WTC11 (cell line): ENCODE results near the gene CHRNA4. TPM values are rescaled to one million over a fixed set of nuclear protein-coding genes. Genes with fewer than 3 reads are reported as not detected.

Experiments used
- ATAC-seq: fragments of 200-7000 bp; cut with Tn5 transposase; 2 replicates; pipeline ENCODE4 v1.10.0; 2021; ENCODE audit warnings: mild to moderate bottlenecking, moderate library complexity
- CTCF ChIA-PET: fragments of 300-600 bp; sonication (Branson Sonifier 250); formaldehyde crosslinking; loops from one replicate; lab custom pipeline; 2021; ENCODE audit warnings: antibody characterized with exemption; lab: Charles Lee
- POLR2A ChIA-PET: fragments of 350-600 bp; sonication (Branson Sonifier 250); formaldehyde crosslinking; loops from one replicate; lab custom pipeline; 2021; ENCODE audit warnings: antibody characterized with exemption; lab: Charles Lee
- DNase-seq: peaks from one replicate; pipeline ENCODE4 v3.0.0; 2021; ENCODE audit warnings: low spot score
- H3K27ac Mint-ChIP-seq: 2 replicates; pipeline ENCODE4 v1.8.0; 2021; ENCODE audit warnings: mixed read lengths
- H3K27me3 Mint-ChIP-seq: 2 replicates; pipeline ENCODE4 v1.8.0; 2021; ENCODE audit warnings: low read depth, mild to moderate bottlenecking, moderate library complexity, mixed read lengths
- H3K36me3 Mint-ChIP-seq: 2 replicates; pipeline ENCODE4 v1.8.0; 2021; ENCODE audit warnings: mixed read lengths
- H3K4me1 Mint-ChIP-seq: 2 replicates; pipeline ENCODE4 v1.8.0; 2022; ENCODE audit warnings: mixed read lengths
- H3K4me3 Mint-ChIP-seq: 2 replicates; pipeline ENCODE4 v1.8.0; 2021; ENCODE audit warnings: mild to moderate bottlenecking, moderate library complexity, mixed read lengths
- H3K9me3 Mint-ChIP-seq: 2 replicates; pipeline ENCODE4 v1.8.0; 2021; ENCODE audit warnings: mixed read lengths
- ATF2 ChIP-seq: sonication (generic); formaldehyde crosslinking; IDR thresholded peaks from 2 replicates; pipeline ENCODE4 v1.8.1; 2022; ENCODE audit warnings: low read depth, missing genetic modification reagents, borderline replicate concordance
- CREM ChIP-seq: sonication (generic); formaldehyde crosslinking; IDR thresholded peaks from 2 replicates; pipeline ENCODE4 v1.8.1; 2022; ENCODE audit warnings: mild to moderate bottlenecking, missing genetic modification reagents, moderate library complexity
- ERG ChIP-seq: fragments of 250-450 bp; sonication (Bioruptor Pico); IDR thresholded peaks from 2 replicates; pipeline ENCODE4 v1.8.0; 2021; ENCODE audit warnings: mild to moderate bottlenecking
- FOXJ3 ChIP-seq: sonication (generic); formaldehyde crosslinking; IDR thresholded peaks from 2 replicates; pipeline ENCODE4 v1.9.0; 2021; ENCODE audit warnings: missing genetic modification reagents, mild to moderate bottlenecking, borderline replicate concordance
- HMGXB4 ChIP-seq: sonication (generic); formaldehyde crosslinking; IDR thresholded peaks from 2 replicates; pipeline ENCODE4 v1.8.1; 2023; ENCODE audit warnings: mild to moderate bottlenecking, moderate library complexity, missing genetic modification reagents
- IRF1 ChIP-seq: sonication (generic); formaldehyde crosslinking; IDR thresholded peaks from 2 replicates; pipeline ENCODE4 v1.8.0; 2023; ENCODE audit warnings: missing genetic modification reagents
- MYBL2 ChIP-seq: sonication (generic); formaldehyde crosslinking; IDR thresholded peaks from 2 replicates; pipeline ENCODE4 v1.8.1; 2023; ENCODE audit warnings: mild to moderate bottlenecking, moderate library complexity, missing genetic modification reagents
- NR2C2 ChIP-seq: sonication (generic); formaldehyde crosslinking; IDR thresholded peaks from 2 replicates; pipeline ENCODE4 v1.8.0; 2022; ENCODE audit warnings: mild to moderate bottlenecking, missing genetic modification reagents
- PRRX2 ChIP-seq: fragments of 250-450 bp; sonication (Bioruptor Pico); IDR thresholded peaks from 2 replicates; pipeline ENCODE4 v1.8.0; 2021; ENCODE audit warnings: mild to moderate bottlenecking
- SP1 ChIP-seq: sonication (generic); formaldehyde crosslinking; conservative IDR thresholded peaks from 2 replicates; pipeline ENCODE4 v1.8.1; 2022; ENCODE audit warnings: missing genetic modification reagents
- TEAD4 ChIP-seq: sonication (generic); formaldehyde crosslinking; IDR thresholded peaks from 2 replicates; pipeline ENCODE4 v1.8.0; 2022; ENCODE audit warnings: mild to moderate bottlenecking, missing genetic modification reagents
- TP53 ChIP-seq: sonication (generic); formaldehyde crosslinking; IDR thresholded peaks from 2 replicates; pipeline ENCODE4 v1.8.1; 2023; ENCODE audit warnings: mild to moderate bottlenecking, missing genetic modification reagents
- ZBTB43 ChIP-seq: sonication (generic); formaldehyde crosslinking; IDR thresholded peaks from 2 replicates; pipeline ENCODE4 v1.8.1; 2023; ENCODE audit warnings: mild to moderate bottlenecking, missing genetic modification reagents
- ZSCAN18 ChIP-seq: fragments of 250-450 bp; sonication (Bioruptor Pico); IDR thresholded peaks from 2 replicates; pipeline ENCODE4 v2.1.2; 2022; ENCODE audit warnings: mild to moderate bottlenecking, moderate library complexity
- total RNA-seq: library from RNA; stranded (reverse); gene quantifications from 3 replicates; pipeline ENCODE4 v1.2.3, GENCODE V29; 2021

Gene CHRNA4
- total RNA-seq, 1 experiment from 2014 or later, result 2.5 TPM

- TF ChIP-seq MYBL2 (CRISPR knock-in tag) (no peak), ZSCAN18 (CRISPR knock-in tag) (no peak)
- TF ChIP-seq, all 79 proteins: peak for 0
Observed at GRCh38 chr20:63311186-63311832, 49.8 kb downstream of the CHRNA4 start (continued).

GRCh38 chr20:63310265-63310991 is 50.7 kb downstream of the CHRNA4 start:
- Mint-ChIP-seq H3K36me3 (no peaks in the 10 kb centered on the region), H3K9me3 (no peaks in the 10 kb centered on the region), H3K27me3 (no peaks in the 10 kb centered on the region), H3K4me1 (no peaks in the 10 kb centered on the region), H3K27ac (no peak overlapping the region), H3K4me3 (no peak overlapping the region)
- ATAC-seq (no peak), DNase-seq (no peak)
- ChIA-PET POLR2A (interaction anchor here (1.3 to 1.6 kb wide), 2 partner anchors 20 to 67 kb away, joined by 3 to 4 read pairs; no protein-coding TSS in a partner anchor), CTCF (interaction anchor here (1.1 to 4.9 kb wide), 32 partner anchors 9 to 278 kb away, joined by 3 to 191 read pairs (median 9); partner anchors contain the start of genes ARFGAP1, CHRNA4 and COL20A1)
- TF ChIP-seq FOXJ3, result no peak
- TF ChIP-seq SP1 (CRISPR knock-in tag), result no peak
- TF ChIP-seq PRRX2, result no peak
- no peak for TF ChIP-seq ERG
- no peak for TF ChIP-seq CREM (CRISPR knock-in tag)
- TF ChIP-seq NR2C2 (CRISPR knock-in tag), result no peak
- no peak for TF ChIP-seq TP53 (CRISPR knock-in tag)
- no peak for TF ChIP-seq ZBTB43
- no peak for TF ChIP-seq HMGXB4
- no peak for TF ChIP-seq TEAD4 (CRISPR knock-in tag)
- no peak for TF ChIP-seq IRF1 (CRISPR knock-in tag)
- no peak for TF ChIP-seq ATF2 (CRISPR knock-in tag)
